Measurements from ENCODE around the gene VOPP1.

- TF ChIP-seq POLR2A (IDR thresholded peaks at IDR 0.05) (no peak), CTCF (IDR thresholded peaks at IDR 0.05 in 8 of 11, conservative IDR thresholded peaks at IDR 0.05 in 3 of 11) (no peak)
These were observed 85.3 kb downstream of the VOPP1 start for GRCh38 chr7:55486991-55487390.

Measured in spleen (tissue), 7 donors.